Panc1 (cell line): Measurements from ENCODE around the gene ANKRA2. TPM values are rescaled to one million over a fixed set of nuclear protein-coding genes. Genes with fewer than 3 reads are reported as not detected.

ENCODE experiments used
- total RNA-seq: library from RNA; stranded (reverse); gene quantifications from one replicate; pipeline ENCODE4 v1.2.1, GENCODE V29; 2021; ENCODE audit not compliant: unreplicated experiment

ANKRA2 gene
- total RNA-seq, 1 experiment from 2014 or later = 6.7 TPM

Other genes with a start within 250 kb of the ANKRA2 start
- gene FOXD1, start 116.9 kb downstream of the ANKRA2 start, total RNA-seq = 63.3 TPM
- 647 TPM for gene BTF3, start 67.2 kb downstream of the ANKRA2 start, total RNA-seq
- 38.8 TPM for gene UTP15, start 104 bp upstream of the ANKRA2 start, total RNA-seq
- 34.8 TPM for gene ARHGEF28, start 60.6 kb upstream of the ANKRA2 start, total RNA-seq